Putamen (tissue), 1 donor: Measurements from ENCODE around the gene KRT83.
A peak's percentile ranks its signal among the peaks of the same experiment; 100 is the strongest.
"Not testable (repeated sequence)": the region's sequence is repeated elsewhere in the genome, so short reads cannot be mapped to it uniquely, and the experiment has no call there.

ENCODE experiments used
- DNase-seq: peaks from one replicate; pipeline ENCODE4 v3.0.0-alpha.2; 2016; ENCODE audit warnings: low spot score

The KRT83 gene

DNA sequence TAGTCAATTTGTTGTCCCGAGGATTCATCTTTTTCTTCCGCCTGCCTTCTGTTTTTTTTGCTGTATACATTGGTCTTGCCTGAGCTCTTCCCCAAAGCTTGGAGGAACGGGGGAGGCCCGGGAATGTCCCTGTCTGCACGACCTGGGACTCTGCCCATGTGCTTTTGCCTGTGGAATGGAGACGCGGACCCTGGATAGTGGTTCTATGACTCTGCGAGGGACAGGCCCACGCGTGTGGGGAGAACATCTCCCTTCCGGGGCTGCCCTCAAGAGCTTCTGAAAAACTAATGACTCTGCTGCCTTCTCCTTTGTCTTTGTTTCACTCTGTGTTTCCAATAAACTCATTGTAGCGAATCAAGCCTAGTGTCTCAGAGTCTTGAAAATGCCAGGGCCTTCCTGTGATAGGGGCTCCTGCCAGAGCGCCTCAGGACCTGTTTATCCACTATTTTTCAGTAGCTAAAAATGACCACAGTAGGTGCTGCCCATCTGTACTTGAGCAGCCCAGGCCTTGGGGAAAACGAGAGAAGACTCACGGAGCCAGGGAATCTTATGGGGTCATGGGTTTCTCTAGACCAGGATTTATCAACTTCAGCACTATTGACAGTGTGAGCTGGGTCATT lies 12.3 kb downstream of the KRT83 start:
- no peak for DNase-seq

DNA sequence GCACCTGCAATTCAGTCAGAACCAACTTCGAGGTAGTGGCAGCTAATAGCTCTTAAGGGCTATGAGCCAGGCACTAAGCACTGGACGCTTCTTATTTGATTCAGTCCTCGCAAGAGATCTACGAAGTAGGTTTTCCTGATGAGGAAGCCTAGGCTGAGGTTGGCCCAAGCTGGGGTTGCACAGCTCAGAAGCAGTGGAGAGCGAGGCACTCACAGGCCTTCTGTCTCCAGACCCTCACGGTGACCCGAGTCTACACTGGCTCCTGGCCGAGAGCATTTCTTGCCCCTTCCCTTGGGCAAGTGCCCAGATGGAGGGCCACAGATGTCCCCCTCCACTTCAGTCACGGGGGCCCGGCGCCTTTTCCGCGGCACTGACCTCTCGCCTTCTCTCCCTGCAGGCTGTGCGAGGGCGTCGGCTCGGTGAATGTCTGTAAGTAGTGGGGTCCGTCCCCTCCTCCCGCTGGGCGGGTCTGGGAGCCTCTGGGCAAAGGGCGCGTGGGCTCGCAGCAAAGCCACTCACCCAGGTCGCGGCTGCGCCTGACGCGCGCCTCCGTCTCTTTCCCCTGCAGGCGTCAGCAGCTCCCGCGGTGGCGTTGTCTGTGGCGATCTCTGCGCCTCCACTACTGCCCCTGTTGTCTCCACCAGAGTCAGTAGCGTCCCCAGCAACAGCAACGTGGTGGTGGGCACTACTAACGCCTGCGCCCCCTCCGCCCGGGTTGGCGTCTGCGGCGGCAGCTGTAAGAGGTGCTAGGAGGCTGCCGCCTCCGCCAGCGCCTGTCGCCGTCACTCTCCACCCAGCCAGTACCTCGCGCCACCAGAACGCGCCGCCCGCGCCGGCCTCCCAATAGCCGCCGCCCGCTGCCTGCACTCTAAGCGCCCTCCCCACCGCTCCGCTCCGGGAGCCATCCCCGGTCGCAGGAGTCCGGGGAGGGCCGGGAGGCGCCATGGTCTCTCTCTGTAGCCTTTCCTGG lies 13.1 kb downstream of the KRT83 start:
- peak; percentile 17 for DNase-seq

DNA sequence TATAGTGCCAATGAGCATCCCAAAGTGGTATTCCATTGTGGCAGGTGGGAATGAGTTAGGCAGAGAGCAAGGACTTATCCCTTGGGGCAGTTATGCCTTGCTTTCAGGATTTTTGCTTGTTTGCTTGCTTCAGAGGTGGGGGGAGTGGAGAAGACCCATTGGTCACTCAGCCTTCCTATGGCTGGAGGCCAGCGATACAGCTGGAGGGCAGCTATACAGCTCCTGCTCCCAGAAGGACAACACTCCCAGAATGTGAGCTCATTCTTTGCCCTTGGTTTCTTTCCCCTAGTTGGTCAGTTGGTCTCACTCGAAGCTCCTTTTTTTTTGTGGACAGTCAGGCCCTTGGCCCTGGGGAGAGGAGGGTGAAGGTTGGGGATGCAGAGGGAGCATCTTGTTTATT lies 14.5 kb downstream of the KRT83 start:
- no peak for DNase-seq

DNA sequence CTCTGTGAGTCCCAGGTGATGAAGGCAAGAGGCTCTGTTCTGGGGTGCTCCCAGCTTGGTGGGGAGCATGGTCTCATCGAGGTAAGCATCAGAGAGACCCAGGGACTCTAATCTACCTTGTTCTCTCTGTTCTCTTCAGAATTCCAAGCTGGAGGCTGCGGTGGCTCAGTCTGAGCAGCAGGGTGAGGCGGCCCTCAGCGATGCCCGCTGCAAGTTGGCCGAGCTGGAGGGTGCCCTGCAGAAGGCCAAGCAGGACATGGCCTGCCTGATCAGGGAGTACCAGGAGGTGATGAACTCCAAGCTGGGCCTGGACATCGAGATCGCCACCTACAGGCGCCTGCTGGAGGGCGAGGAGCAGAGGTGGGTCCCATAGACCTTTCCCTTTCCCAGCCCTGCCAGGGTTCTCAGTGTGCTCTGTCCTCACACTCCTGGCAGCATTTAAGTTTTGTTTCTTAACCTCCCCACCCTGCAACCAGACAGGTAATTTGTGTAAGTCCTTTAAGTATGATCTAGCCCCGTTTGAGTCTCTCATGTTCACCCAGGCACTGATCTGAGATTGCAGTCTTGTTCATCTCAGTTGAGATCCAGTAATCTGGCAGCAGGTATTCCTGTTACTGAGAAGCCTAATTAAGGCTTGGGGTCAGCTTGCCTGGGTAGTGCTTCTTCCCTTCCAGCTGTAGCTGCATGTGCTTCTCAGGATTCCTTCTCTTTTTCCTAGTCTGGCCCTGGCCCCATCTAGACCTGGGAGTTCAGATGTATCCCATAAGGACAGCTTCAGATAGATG lies 15.1 kb downstream of the KRT83 start:
- DNase-seq: no peak

DNA sequence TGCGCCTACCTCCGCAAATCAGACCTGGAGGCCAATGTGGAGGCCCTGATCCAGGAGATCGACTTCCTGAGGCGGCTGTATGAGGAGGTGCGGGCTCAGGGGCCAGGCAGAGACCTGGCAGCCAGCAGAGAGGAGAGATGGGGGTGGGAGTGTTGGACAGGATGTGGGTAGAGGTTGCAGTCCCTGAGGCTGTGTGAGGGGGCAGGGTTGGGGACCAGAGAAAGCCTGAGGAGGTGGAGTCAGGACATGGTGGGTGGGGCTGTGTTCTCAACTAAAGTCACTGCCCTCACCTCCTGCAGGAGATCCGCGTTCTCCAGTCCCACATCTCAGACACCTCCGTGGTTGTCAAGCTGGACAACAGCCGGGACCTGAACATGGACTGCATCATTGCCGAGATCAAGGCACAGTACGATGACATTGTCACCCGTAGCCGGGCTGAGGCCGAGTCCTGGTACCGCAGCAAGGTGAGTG lies 16.2 kb downstream of the KRT83 start:
- DNase-seq: not testable (repeated sequence)

DNA sequence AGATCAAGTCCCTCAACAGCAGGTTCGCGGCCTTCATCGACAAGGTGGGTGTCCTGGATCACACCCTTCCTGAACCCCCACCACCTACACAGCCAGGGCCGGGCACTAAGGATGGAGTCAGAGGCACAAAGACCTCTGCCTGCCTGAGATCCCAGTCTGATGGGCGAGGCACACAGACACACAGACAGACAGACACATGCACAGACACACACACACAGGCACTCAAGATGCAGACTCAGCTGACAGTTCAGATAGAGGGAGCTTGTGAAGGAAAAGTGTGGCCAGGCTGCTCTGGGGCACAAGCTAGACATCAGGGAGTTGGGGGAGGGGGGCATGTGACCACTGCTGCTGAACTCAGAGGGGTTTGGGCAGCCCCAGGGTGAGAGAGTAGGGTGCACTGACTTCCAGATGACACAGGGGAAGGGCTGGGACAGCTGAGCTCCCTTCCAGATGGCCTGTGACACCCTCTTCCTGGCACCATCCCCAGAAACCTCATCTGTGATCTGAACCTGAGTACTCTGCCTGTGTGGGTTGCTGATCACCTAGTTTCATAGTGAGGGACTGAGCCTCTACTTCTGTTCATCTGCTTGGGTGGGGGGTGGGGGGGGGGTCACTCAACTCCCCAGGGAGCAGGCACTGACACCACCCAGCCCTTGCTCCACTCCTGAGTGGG lies 18.8 kb downstream of the KRT83 start:
- DNase-seq: not testable (repeated sequence)

DNA sequence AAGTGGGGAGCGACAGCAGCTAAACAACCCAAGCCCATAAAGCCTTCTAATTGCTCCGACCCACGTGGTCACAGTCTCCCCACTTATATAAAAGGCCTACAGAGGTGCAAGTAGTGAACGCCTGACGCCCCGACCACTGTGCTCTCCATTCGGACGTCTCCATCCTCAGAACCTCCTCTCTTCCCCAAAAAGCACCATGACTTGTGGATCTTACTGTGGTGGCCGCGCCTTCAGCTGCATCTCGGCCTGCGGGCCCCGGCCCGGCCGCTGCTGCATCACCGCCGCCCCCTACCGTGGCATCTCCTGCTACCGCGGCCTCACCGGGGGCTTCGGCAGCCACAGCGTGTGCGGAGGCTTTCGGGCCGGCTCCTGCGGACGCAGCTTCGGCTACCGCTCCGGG lies 19.5 kb downstream of the KRT83 start:
- not testable (repeated sequence) for DNase-seq

DNA sequence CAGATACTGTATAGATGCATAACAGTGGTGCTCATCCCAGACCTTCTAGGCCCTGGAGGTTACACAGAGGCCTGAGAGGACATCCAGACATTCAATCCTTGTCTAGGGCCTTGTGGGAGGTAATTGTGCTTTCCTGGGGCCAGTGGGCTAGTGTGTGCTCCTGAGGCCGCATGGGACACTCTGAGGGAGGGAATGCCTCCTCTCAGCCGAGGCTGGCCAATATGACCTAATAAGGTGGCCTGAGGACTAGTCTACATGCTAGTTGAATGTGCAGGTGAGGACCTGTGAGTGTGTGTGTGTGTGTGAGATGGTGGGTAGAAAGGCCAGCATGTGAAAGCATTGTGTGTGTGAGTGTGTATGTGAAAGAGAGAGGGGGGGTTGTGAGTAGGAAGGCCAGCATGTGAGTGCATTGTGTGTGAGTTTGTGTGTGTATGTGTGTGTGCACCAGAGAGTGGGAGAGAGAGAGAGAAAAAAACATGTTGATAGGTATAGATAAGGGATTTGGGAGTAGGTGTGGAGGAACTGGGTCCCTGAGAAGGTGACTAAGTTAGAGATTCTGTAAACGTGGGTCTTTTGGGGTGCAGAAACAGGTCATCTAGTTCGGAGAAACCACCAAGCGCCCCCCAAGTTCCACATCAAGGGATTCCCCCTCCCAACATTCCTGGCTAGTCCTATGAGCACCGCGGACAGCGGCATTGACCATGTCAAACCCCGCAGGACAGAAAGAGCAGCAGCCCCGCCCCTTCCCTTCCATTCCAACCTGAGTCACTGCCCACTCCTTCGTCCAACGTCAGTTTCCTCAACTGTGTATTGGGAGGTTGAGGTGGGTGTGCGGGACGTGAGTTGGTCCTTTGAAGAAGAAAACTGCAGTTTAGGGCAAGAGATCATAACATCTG lies 20.2 kb downstream of the KRT83 start:
- no peak for DNase-seq

DNA sequence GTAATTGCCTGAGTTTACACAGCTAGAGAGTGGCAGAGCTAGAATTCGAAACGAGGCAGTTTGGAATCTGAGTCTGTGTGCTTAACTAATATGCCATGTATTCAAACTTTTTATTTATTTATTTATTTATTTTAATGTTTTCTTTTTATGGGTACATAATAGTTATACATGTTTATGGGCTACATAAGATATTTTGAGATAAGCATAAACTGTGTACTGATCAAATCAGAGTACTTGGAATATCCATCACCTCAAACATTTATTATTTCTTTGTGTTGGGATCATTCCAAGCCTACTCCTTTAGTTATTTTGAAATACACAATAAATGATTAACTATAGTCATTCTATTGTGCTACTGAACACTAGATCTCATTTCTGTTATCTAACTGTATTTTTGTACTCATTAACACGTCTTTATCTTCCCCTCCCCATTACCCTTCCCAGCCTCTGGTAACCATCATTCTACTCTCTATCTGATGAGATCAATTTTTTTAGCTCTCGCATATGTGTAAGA lies 22.5 kb downstream of the KRT83 start:
- DNase-seq: no peak

DNA sequence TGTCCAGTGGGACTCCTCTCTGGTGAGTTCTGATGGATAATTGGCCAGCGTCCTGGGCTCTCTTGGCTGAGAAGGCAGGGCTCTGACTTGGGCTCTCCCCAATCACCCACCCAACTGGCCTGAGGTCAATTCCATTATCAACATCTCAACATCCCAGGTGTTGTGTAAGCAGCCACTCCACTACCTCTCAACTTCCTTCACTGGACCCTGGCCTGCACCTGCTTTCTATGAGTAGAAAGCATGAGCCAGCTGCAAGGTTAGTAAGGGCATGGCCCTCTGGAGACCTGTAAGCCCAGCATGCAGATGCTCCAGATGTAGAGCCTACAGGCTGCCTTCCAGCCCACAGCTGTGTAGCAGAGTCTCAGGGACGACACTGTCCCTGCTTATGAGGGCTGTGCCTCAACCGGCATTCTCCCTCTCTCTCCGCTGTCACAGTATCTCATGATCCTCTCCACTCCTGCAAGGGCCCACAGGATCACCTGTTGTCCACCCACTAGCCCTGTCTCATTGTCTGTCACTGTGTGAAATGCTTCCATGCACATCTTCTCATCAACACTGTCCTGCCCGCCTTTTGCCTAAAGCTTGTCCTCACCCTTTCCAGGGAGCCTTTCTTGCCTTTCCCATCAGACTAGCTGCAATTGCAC lies 24.5 kb downstream of the KRT83 start:
- no peak for DNase-seq

DNA sequence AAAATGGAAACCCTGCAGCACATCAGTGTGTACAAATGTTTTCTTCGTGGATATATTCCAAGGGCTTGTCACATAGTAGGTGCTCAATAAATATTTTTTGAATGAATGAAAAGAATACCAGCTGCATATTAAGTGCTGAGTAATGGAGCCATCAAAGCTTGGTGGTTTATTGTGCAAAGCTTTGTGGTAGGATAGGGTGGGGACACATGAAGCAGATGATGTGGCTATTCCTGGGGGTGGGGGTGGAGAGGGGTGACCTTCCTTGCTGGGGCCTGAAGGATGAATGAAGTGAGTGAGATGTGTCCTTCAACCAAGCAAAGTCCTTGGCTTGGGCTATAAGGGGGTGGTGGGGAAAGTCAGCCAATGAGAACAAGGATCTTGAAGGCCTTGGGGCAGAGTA lies 25.5 kb downstream of the KRT83 start:
- no peak for DNase-seq

DNA sequence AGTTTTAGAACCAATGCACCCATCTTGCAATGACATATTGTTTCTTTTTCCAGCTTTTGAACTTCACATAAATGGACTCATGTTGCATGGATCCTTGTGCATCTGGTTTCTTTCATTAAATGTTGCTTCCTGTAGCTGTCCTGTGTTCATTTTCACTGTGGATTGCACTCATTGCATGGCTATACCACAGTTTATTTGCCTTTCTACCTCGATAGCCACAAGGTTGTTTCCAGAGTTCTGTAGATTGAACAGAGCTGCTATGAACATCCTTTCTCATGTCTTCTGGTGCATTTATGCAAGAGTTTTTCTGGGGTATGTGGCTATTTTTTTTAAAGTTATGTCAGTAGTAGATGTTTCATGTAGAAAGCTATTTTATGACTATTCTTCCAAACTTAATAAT lies 26.4 kb downstream of the KRT83 start:
- no peak for DNase-seq

DNA sequence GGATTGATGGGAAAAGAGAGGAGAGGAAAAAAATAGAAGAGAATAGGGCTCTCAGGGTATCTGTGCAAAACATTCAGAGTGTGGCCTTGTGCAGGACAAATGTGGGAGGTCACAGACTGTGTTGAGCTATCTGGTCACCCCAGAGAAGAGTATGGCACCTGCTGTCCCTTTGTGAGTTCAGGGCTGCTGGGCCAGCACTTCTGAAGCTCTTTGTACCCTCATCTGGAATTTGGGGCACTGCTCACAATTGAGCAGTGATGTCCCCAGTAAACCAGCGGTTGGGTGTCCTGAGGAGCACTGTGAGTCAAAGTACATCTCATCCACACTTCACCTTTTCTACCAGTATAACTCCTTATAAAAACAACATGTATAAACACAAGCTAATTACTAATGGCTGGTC lies 27.3 kb downstream of the KRT83 start:
- DNase-seq: no peak

DNA sequence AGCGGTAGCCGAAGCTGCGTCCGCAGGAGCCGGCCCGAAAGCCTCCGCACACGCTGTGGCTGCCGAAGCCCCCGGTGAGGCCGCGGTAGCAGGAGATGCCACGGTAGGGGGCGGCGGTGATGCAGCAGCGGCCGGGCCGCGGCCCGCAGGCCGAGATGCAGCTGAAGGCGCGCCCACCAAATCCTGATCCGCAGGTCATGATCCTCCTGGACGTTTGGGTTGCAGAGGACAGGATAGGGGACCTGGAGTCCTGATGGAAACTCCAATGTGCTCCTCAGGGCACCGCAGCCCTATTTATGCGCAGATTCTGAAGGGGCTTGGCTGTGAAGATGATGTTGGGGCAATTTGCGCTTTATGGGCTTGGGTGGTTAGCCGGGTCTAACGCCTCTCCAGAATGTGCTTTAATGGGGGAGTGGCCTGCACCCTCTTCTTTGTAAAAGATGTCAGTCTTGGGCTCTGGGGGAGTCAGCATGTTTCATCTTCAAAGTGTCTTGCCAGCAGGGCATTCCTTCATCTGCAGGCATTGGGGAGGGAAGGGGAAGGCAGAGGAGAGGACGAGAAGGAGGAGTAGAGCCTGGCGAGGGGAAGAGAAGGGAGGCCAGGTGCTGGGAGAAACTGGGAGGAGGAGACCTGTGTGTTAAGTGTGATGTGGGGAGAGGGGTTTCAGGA lies 29.8 kb downstream of the KRT83 start, which contains the start of gene KRT81:
KRT81 (minus strand) TSS at position 268 of the 669 bp plus-strand sequence; CDS start at position 199, 69 bp downstream.
- no peak for DNase-seq

DNA sequence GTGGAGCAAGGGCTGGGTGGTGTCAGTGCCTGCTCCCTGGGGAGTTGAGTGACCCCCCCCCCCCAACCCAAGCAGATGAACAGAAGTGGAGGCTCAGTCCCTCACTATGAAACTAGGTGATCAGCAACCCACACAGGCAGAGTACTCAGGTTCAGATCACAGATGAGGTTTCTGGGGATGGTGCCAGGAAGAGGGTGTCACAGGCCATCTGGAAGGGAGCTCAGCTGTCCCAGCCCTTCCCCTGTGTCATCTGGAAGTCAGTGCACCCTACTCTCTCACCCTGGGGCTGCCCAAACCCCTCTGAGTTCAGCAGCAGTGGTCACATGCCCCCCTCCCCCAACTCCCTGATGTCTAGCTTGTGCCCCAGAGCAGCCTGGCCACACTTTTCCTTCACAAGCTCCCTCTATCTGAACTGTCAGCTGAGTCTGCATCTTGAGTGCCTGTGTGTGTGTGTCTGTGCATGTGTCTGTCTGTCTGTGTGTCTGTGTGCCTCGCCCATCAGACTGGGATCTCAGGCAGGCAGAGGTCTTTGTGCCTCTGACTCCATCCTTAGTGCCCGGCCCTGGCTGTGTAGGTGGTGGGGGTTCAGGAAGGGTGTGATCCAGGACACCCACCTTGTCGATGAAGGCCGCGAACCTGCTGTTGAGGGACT lies 30.6 kb downstream of the KRT83 start:
- DNase-seq: not testable (repeated sequence)

DNA sequence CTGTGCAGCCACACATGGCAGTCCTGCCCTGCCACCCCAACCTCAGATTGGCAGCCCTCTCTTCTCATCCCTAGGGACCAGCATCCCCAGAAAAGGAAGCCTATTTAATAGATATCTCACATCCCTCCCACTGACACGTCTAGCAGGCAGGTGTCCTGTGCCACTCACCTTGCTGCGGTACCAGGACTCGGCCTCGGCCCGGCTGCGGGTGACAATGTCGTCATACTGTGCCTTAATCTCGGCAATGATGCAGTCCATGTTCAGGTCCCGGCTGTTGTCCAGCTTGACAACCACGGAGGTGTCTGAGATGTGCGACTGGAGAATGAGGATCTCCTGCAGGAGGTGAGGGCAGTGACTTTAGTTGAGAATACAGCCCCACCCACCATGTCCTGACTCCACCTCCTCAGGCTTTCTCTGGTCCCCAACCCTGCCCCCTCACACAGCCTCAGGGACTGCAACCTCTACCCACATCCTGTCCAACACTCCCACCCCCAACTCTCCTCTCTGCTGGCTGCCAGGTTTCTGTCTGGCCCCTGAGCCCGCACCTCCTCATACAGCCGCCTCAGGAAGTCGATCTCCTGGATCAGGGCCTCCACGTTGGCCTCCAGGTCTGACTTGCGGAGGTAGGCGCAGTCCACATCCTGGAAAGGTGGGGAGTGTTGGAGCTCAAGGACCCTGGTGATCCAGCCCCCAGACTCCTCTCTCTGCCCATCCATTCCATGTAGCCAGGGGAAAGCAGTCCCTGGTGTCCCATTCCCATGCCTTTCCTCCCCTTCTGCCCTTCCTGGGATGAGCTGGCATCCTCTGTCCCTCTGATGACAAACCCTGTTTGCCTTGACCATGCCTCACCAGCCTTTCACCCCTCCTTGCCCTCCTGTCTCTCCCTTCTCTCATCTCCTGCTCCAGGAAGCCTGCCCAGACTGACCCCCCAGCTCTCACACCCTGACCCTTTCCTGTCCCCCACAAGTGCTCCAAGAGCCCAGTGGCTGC lies 33.1 kb downstream of the KRT83 start:
- DNase-seq: not testable (repeated sequence)
